ENCODE measurements around the gene KIF11.
"Not testable (repeated sequence)": the region's sequence is repeated elsewhere in the genome, so short reads cannot be mapped to it uniquely, and the experiment has no call there.

KIF11 gene

GRCh38 chr10:92591550-92592022 lies 1.3 kb upstream of the KIF11 start:
- peak; percentile 67 to 77 for DNase-seq

GRCh38 chr10:92593619-92594588 lies 974 bp downstream of the KIF11 start:
- no peak for DNase-seq

- no peak for DNase-seq
These were observed 2.6 kb downstream of the KIF11 start for GRCh38 chr10:92595505-92595904.

GRCh38 chr10:92598321-92598720 lies 5.4 kb downstream of the KIF11 start:
- DNase-seq = no peak

- no peak for DNase-seq
These were observed 11.9 kb downstream of the KIF11 start for GRCh38 chr10:92604841-92605240.

GRCh38 chr10:92615515-92615914 lies 22.6 kb downstream of the KIF11 start:
- DNase-seq = no peak

GRCh38 chr10:92619368-92619767 lies 26.4 kb downstream of the KIF11 start:
- DNase-seq = no peak

- no peak for DNase-seq
These were observed 35.0 kb downstream of the KIF11 start for GRCh38 chr10:92627845-92628480.

GRCh38 chr10:92629945-92630344 lies 37.0 kb downstream of the KIF11 start:
- no peak for DNase-seq

- DNase-seq = no peak
These were observed 45.1 kb downstream of the KIF11 start for GRCh38 chr10:92638037-92638436.

- no peak for DNase-seq
These were observed 47.2 kb downstream of the KIF11 start for GRCh38 chr10:92640107-92640506.

GRCh38 chr10:92641492-92641891 lies 48.6 kb downstream of the KIF11 start:
- no peak for DNase-seq

- no peak for DNase-seq
These were observed 52.0 kb downstream of the KIF11 start for GRCh38 chr10:92644921-92645320.

GRCh38 chr10:92650864-92651263 lies 57.9 kb downstream of the KIF11 start:
- not testable (repeated sequence) for DNase-seq

GRCh38 chr10:92655426-92655825 lies 62.5 kb downstream of the KIF11 start:
- DNase-seq = no peak

- DNase-seq = no peak
These were observed 63.5 kb downstream of the KIF11 start for GRCh38 chr10:92656266-92656961.

- no peak for DNase-seq
These were observed 64.1 kb downstream of the KIF11 start for GRCh38 chr10:92657024-92657423.

- DNase-seq = no peak
These were observed 69.9 kb downstream of the KIF11 start for GRCh38 chr10:92662848-92663247.

GRCh38 chr10:92664322-92664721 lies 71.4 kb downstream of the KIF11 start:
- DNase-seq = no peak

GRCh38 chr10:92667078-92667477 lies 74.1 kb downstream of the KIF11 start:
- no peak for DNase-seq

GRCh38 chr10:92677708-92678107 lies 84.8 kb downstream of the KIF11 start:
- DNase-seq = no peak

- DNase-seq = no peak
These were observed 85.3 kb downstream of the KIF11 start for GRCh38 chr10:92678206-92678605.

GRCh38 chr10:92681306-92681834 lies 88.4 kb downstream of the KIF11 start:
- no peak for DNase-seq

Data from NCI-H1930 (cell line).